GM19351 (cell line): ENCODE measurements around the gene F7.

ENCODE experiments used
- ATAC-seq: cut with Tn5 transposase; IDR thresholded peaks from one replicate; pipeline ENCODE4 v1.9.1; 2021; ENCODE audit warnings: mild to moderate bottlenecking, moderate library complexity; ENCODE audit not compliant: unreplicated experiment

F7 gene

GRCh38 chr13:113086031-113086750 is 19.4 kb upstream of the F7 start:
- ATAC-seq = no peak

- no peak for ATAC-seq
These were observed 18.3 kb upstream of the F7 start for GRCh38 chr13:113086991-113087922.

GRCh38 chr13:113087923-113088690 is 17.5 kb upstream of the F7 start:
- ATAC-seq = no peak

GRCh38 chr13:113088691-113089020 is 16.9 kb upstream of the F7 start:
- ATAC-seq = no peak

GRCh38 chr13:113089693-113090414 is 15.7 kb upstream of the F7 start:
- ATAC-seq = no peak

GRCh38 chr13:113090415-113090770 is 15.2 kb upstream of the F7 start:
- ATAC-seq = no peak

- no peak for ATAC-seq
These were observed 14.8 kb upstream of the F7 start for GRCh38 chr13:113090806-113091205.

GRCh38 chr13:113091211-113091771 is 14.3 kb upstream of the F7 start:
- no peak for ATAC-seq

GRCh38 chr13:113091891-113092775 is 13.5 kb upstream of the F7 start:
- no peak for ATAC-seq

GRCh38 chr13:113092776-113093579 is 12.6 kb upstream of the F7 start:
- no peak for ATAC-seq

GRCh38 chr13:113093580-113094409 is 11.8 kb upstream of the F7 start:
- ATAC-seq = no peak

GRCh38 chr13:113094410-113094800 is 11.2 kb upstream of the F7 start:
- ATAC-seq = no peak

- ATAC-seq = no peak
These were observed 10.2 kb upstream of the F7 start for GRCh38 chr13:113095146-113096051.

- no peak for ATAC-seq
These were observed 9.4 kb upstream of the F7 start for GRCh38 chr13:113096052-113096744.

GRCh38 chr13:113096745-113097305 is 8.8 kb upstream of the F7 start:
- no peak for ATAC-seq

GRCh38 chr13:113097651-113098050 is 7.9 kb upstream of the F7 start:
- no peak for ATAC-seq
